GM12892 (cell line): ENCODE data around the gene STK38.

Experiments
- POLR2A ChIP-seq: IDR thresholded peaks from 2 replicates; pipeline ENCODE4 v1.6.1; 2011; ENCODE audit warnings: low read depth, low read length, control low read depth
- POLR2AphosphoS5 ChIP-seq: IDR thresholded peaks from 2 replicates; pipeline ENCODE4 v1.6.1; 2011; ENCODE audit warnings: low read depth, low read length, control low read depth
- TAF1 ChIP-seq: IDR thresholded peaks from 2 replicates; pipeline ENCODE4 v1.6.1; 2011; ENCODE audit warnings: low read depth, mild to moderate bottlenecking, control low read depth, low read length, borderline replicate concordance

- TF ChIP-seq POLR2A (no peak), TAF1 (no peak), POLR2AphosphoS5 (no peak)
These were observed 101.7 kb downstream of the STK38 start for GRCh38 chr6:36445621-36446020.
